CD4-positive, CD25-positive, alpha-beta regulatory T cell (primary cell): ENCODE measurements around the gene ACSM3. TPM values are rescaled to one million over a fixed set of nuclear protein-coding genes. Genes with fewer than 3 reads are reported as not detected.
"Not testable (repeated sequence)": the region's sequence is repeated elsewhere in the genome, so short reads cannot be mapped to it uniquely, and the experiment has no call there.

Source experiments
- ATAC-seq, 2 donors: fragments of 150-1000 bp; cut with Tn5 transposase; one replicate each; pipeline ENCODE4 v1.10.0; 2021; ENCODE audit warnings: low read depth in 2 of 2, moderate number of reproducible peaks in 2 of 2, moderate library complexity in 1 of 2
- DNase-seq, 3 donors: peaks; one replicate each; pipeline versions ENCODE4 v3.0.0 to v3.0.0-alpha.2; 2012 to 2022; ENCODE audit warnings: mixed read lengths in 1 of 3
- H3K27ac ChIP-seq: one replicate; pipeline ENCODE4 v1.7.0; 2013; ENCODE audit warnings: mild to moderate bottlenecking, low read length; ENCODE audit not compliant: insufficient read depth, poor library complexity, severe bottlenecking
- H3K27me3 ChIP-seq: one replicate; pipeline ENCODE4 v1.7.0; 2013; ENCODE audit warnings: low read length; ENCODE audit not compliant: control insufficient read depth, insufficient read depth
- H3K36me3 ChIP-seq: one replicate; pipeline ENCODE4 v1.7.0; 2013; ENCODE audit warnings: mild to moderate bottlenecking, low read length, moderate library complexity; ENCODE audit not compliant: control insufficient read depth, insufficient read depth
- H3K4me1 ChIP-seq: 2 replicates; pipeline ENCODE4 v1.7.0; 2013; ENCODE audit warnings: mild to moderate bottlenecking, low read length; ENCODE audit not compliant: insufficient read depth, control insufficient read depth, poor library complexity, severe bottlenecking
- H3K4me3 ChIP-seq: one replicate; pipeline ENCODE4 v1.7.0; 2013; ENCODE audit warnings: low read depth, mild to moderate bottlenecking, low read length, moderate library complexity
- H3K9me3 ChIP-seq, 2 experiments: 1 replicate in 1 of 2; 2 replicates in 1 of 2; pipeline ENCODE4 v1.7.0; 2013; ENCODE audit warnings: low read length in 2 of 2, mild to moderate bottlenecking in 1 of 2, moderate library complexity in 1 of 2; ENCODE audit not compliant: control insufficient read depth in 2 of 2
- H3K27ac Mint-ChIP-seq, 3 donors: one replicate each; pipeline ENCODE4 v1.8.0; 2020 to 2022; ENCODE audit warnings: mild to moderate bottlenecking in 3 of 3, mixed read lengths in 3 of 3, moderate library complexity in 2 of 3
- H3K27me3 Mint-ChIP-seq: one replicate; pipeline ENCODE4 v1.8.0; 2022; ENCODE audit warnings: mild to moderate bottlenecking, mixed read lengths
- H3K36me3 Mint-ChIP-seq: one replicate; pipeline ENCODE4 v1.8.0; 2020; ENCODE audit warnings: mixed read lengths
- H3K4me1 Mint-ChIP-seq, 4 donors: one replicate each; pipeline ENCODE4 v1.8.0; 2020 to 2022; ENCODE audit warnings: mixed read lengths in 4 of 4, mild to moderate bottlenecking in 1 of 4
- H3K4me3 Mint-ChIP-seq, 4 donors: one replicate each; pipeline ENCODE4 v1.8.0; 2020 to 2022; ENCODE audit warnings: mild to moderate bottlenecking in 4 of 4, mixed read lengths in 4 of 4, moderate library complexity in 3 of 4
- H3K9me3 Mint-ChIP-seq, 7 donors: one replicate each; pipeline ENCODE4 v1.8.0; 2020 to 2022; ENCODE audit warnings: mixed read lengths in 7 of 7, mild to moderate bottlenecking in 3 of 7, moderate library complexity in 2 of 7
- polyA plus RNA-seq, 4 donors: library from polyadenylated mRNA; unstranded; fragments of 300-500 nt; fragmentation: Illumina TruSeq; gene quantifications; one replicate each; pipeline ENCODE4 v1.2.3, GENCODE V29; 2021
- total RNA-seq: library from RNA; stranded (reverse); gene quantifications from one replicate; pipeline ENCODE4 v1.2.3, GENCODE V29; 2022

ACSM3 gene
- total and polyA plus RNA-seq, 5 donors from 2014 or later, result 0.91 to 7.2 (median 3.2) TPM

DNA sequence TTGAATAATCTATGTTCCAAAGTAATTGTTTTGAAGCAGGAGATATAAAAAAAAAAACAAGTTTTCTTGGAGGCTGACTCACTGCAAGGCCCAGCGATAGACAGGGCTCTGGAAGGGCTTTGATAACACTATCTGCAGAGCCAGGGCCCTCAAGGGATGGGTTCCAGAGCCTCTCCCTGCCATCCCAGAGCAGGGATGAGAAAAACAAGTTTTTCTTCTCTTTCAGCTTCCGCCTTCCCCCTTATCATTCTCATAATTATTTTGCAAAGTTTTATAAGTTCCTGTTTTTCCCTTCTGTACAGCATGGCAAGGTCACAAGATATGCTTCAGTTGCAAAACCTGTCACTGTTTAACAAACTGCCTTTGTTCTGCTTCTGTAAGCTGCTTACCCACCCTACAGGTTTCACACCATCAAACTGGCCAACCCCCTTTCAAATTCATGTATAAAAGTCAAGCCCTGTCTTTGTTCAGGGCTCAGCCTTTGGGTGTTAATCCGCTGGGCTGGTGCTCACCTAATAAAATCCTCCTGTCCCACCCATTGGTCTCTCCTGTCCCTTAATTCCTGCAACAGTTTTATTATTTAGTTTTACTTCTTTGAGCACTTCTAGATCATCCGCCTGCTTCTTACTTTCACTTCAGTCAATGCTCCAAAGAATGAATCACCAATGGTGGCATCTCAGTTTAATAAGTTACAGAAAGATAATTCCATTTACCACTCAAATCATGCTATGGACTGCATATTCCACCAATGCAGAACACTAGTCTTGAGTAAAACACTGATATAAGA lies 16.6 kb upstream of the ACSM3 start:
- no peak overlapping the region for H3K27ac ChIP-seq
- no peaks in the 10 kb centered on the region for H3K36me3 ChIP-seq
- ATAC-seq, result no peak

GRCh38 chr16:20749474-20749873 lies 14.3 kb upstream of the ACSM3 start:
- ATAC-seq (no peak), DNase-seq (no peak)
- Histone ChIP-seq H3K4me1 (no peaks in the 10 kb centered on the region), H3K27ac (no peak overlapping the region), H3K27me3 (peaks cover 5% of the 10 kb centered on the region), H3K9me3 (peaks cover 14 to 15% of the 10 kb centered on the region in 2 experiments), H3K36me3 (no peaks in the 10 kb centered on the region), H3K4me3 (no peak overlapping the region)
- no peak overlapping the region for H3K4me3 Mint-ChIP-seq
- peaks cover 3 to 18% (median 6%) of the 10 kb centered on the region in 7 donors for H3K9me3 Mint-ChIP-seq
- H3K27ac Mint-ChIP-seq, result no peak overlapping the region
- H3K4me1 Mint-ChIP-seq, result peaks cover 0 to 4% (median 0%) of the 10 kb centered on the region in 4 donors
- H3K36me3 Mint-ChIP-seq, result no peaks in the 10 kb centered on the region
- peaks cover 23% of the 10 kb centered on the region for H3K27me3 Mint-ChIP-seq

More for the DNA sequence above, 16.6 kb upstream of the ACSM3 start:
- Mint-ChIP-seq H3K36me3 (no peaks in the 10 kb centered on the region), H3K27ac (no peak overlapping the region), H3K9me3 (peaks cover 0 to 12% (median 6%) of the 10 kb centered on the region in 7 donors), H3K4me3 (no peak overlapping the region), H3K27me3 (peaks cover 12% of the 10 kb centered on the region), H3K4me1 (peaks cover 0 to under 1% (median 0%) of the 10 kb centered on the region in 4 donors)
- no peaks in the 10 kb centered on the region for H3K4me1 ChIP-seq
- peaks cover 2% of the 10 kb centered on the region for H3K27me3 ChIP-seq
- H3K9me3 ChIP-seq, result peaks cover 14 to 15% of the 10 kb centered on the region in 2 experiments
- DNase-seq, result no peak
- H3K4me3 ChIP-seq, result no peak overlapping the region

- H3K36me3 ChIP-seq, result no peaks in the 10 kb centered on the region
- peaks cover 14 to 15% of the 10 kb centered on the region in 2 experiments for H3K9me3 ChIP-seq
- H3K27ac Mint-ChIP-seq, result no peak overlapping the region
- no peak overlapping the region for H3K4me3 ChIP-seq
- peaks cover 0 to 4% (median 0%) of the 10 kb centered on the region in 4 donors for H3K4me1 Mint-ChIP-seq
- DNase-seq (no peak), ATAC-seq (no peak)
- H3K4me1 ChIP-seq, result no peaks in the 10 kb centered on the region
- H3K4me3 Mint-ChIP-seq, result no peak overlapping the region
- H3K27me3 Mint-ChIP-seq, result peaks cover 23% of the 10 kb centered on the region
- H3K27me3 ChIP-seq, result peaks cover 5% of the 10 kb centered on the region
- peaks cover 3 to 20% (median 7%) of the 10 kb centered on the region in 7 donors for H3K9me3 Mint-ChIP-seq
- no peaks in the 10 kb centered on the region for H3K36me3 Mint-ChIP-seq
- no peak overlapping the region for H3K27ac ChIP-seq
Observed at GRCh38 chr16:20750558-20750957, 13.3 kb upstream of the ACSM3 start.

DNA sequence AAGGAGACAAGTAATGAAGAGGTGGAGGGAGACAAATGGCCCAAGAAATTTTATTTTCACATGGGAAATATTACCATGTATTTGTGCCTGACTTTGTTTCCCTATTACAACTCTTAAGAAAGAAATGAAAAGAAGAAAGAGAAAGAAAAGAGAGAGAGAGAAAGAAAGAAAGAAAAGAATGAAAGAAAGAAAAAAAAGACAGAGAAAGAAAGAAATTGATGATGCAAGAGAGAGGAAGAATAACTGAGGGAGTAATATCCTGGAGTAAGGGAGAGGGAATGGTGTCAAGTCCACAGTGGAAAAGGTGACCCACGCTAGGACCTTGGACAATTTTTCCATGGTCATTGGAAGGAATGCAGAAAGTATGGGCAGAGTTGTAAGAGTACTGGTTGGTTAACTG lies 10.1 kb upstream of the ACSM3 start:
- ATAC-seq (no peak), DNase-seq (no peak)
- H3K4me1 Mint-ChIP-seq, result peaks cover 0 to 4% (median 0%) of the 10 kb centered on the region in 4 donors

DNA sequence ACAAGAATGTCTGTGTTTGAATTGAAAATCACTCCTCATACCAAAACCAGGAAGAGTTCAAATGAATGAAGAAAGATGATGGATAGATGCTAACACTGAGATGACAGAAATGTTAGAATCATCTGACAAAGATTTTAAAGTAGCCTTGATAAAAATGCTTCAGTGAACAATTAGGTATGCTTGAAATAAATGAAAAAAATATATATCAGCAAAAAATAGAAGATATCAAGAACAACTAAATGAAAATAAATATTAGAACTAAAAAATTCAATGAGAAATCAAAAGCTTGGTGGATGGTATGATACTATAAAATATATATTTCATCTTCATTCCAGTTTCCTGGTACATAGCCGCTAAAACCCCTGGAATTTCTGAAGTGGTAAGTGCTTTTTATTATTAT lies 8.6 kb upstream of the ACSM3 start:
- no peak overlapping the region for H3K4me3 ChIP-seq
- no peaks in the 10 kb centered on the region for H3K36me3 ChIP-seq
- H3K27me3 Mint-ChIP-seq, result peaks cover 14% of the 10 kb centered on the region
- H3K4me3 Mint-ChIP-seq, result no peak overlapping the region
- H3K4me1 Mint-ChIP-seq, result peaks cover 0 to 4% (median 0%) of the 10 kb centered on the region in 4 donors
- H3K27me3 ChIP-seq, result peaks cover 2% of the 10 kb centered on the region
- H3K27ac Mint-ChIP-seq, result no peak overlapping the region
- H3K9me3 ChIP-seq, result peaks cover 0 to 2% of the 10 kb centered on the region in 2 experiments
- H3K9me3 Mint-ChIP-seq, result peaks cover 0 to 12% (median 1%) of the 10 kb centered on the region in 7 donors
- H3K4me1 ChIP-seq, result no peaks in the 10 kb centered on the region
- H3K27ac ChIP-seq, result no peak overlapping the region
- peaks cover 5% of the 10 kb centered on the region for H3K36me3 Mint-ChIP-seq
- no peak for DNase-seq
- no peak for ATAC-seq

More for the DNA sequence above, 10.1 kb upstream of the ACSM3 start:
- peaks cover 2% of the 10 kb centered on the region for H3K27me3 ChIP-seq
- no peaks in the 10 kb centered on the region for H3K36me3 Mint-ChIP-seq
- no peaks in the 10 kb centered on the region for H3K9me3 ChIP-seq
- no peak overlapping the region for H3K4me3 Mint-ChIP-seq
- H3K36me3 ChIP-seq, result no peaks in the 10 kb centered on the region
- no peaks in the 10 kb centered on the region for H3K4me1 ChIP-seq
- H3K4me3 ChIP-seq, result no peak overlapping the region
- peaks cover 0 to 8% (median 1%) of the 10 kb centered on the region in 7 donors for H3K9me3 Mint-ChIP-seq
- H3K27ac Mint-ChIP-seq, result no peak overlapping the region
- H3K27me3 Mint-ChIP-seq, result peaks cover 23% of the 10 kb centered on the region
- H3K27ac ChIP-seq, result no peak overlapping the region

DNA sequence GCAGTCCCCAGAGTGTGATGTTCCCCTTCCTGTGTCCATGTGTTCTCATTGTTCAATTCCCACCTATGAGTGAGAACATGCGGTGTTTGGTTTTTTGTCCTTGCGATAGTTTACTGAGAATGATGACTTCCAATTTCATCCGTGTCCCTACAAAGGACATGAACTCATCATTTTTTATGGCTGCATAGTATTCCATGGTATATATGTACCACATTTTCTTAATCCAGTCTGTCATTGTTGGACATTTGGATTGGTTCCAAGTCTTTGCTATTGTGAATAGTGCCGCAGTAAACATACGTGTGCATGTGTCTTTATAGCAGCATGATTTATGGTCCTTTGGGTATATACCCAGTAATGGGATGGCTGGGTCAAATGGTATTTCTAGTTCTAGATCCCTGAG lies 8.0 kb upstream of the ACSM3 start:
- H3K27me3 Mint-ChIP-seq, result peaks cover 12% of the 10 kb centered on the region
- not testable (repeated sequence) for H3K9me3 ChIP-seq, H3K27ac Mint-ChIP-seq, ATAC-seq, H3K27ac ChIP-seq, H3K4me1 Mint-ChIP-seq, H3K4me3 Mint-ChIP-seq, H3K27me3 ChIP-seq, DNase-seq, H3K36me3 ChIP-seq, H3K4me3 ChIP-seq, H3K4me1 ChIP-seq
- H3K36me3 Mint-ChIP-seq, result peaks cover 11% of the 10 kb centered on the region
- peaks cover 0 to 13% (median 1%) of the 10 kb centered on the region in 7 donors for H3K9me3 Mint-ChIP-seq

GRCh38 chr16:20760346-20760745 lies 3.5 kb upstream of the ACSM3 start:
- no peaks in the 10 kb centered on the region for H3K27me3 ChIP-seq
- H3K4me1 ChIP-seq, result peaks cover 13% of the 10 kb centered on the region
- H3K9me3 Mint-ChIP-seq, result peaks cover 0 to 6% (median 0%) of the 10 kb centered on the region in 7 donors
- no peak overlapping the region for H3K27ac ChIP-seq
- peaks cover 0 to 28% (median 19%) of the 10 kb centered on the region in 4 donors for H3K4me1 Mint-ChIP-seq
- ATAC-seq, result no peak
- H3K27ac Mint-ChIP-seq, result no peak overlapping the region
- H3K9me3 ChIP-seq, result peaks cover 0 to 2% of the 10 kb centered on the region in 2 experiments
- H3K4me3 ChIP-seq, result no peak overlapping the region
- DNase-seq, result no peak
- peaks cover 17% of the 10 kb centered on the region for H3K36me3 Mint-ChIP-seq
- H3K36me3 ChIP-seq, result no peaks in the 10 kb centered on the region
- H3K4me3 Mint-ChIP-seq, result no peak overlapping the region
- no peaks in the 10 kb centered on the region for H3K27me3 Mint-ChIP-seq
